ENCODE results near the gene OSBPL2. TPM values are rescaled to one million over a fixed set of nuclear protein-coding genes. Genes with fewer than 3 reads are reported as not detected.

The OSBPL2 gene
- total and polyA plus RNA-seq, 4 donors, result 9.9 to 19.7 (median 12.3) TPM

DNA sequence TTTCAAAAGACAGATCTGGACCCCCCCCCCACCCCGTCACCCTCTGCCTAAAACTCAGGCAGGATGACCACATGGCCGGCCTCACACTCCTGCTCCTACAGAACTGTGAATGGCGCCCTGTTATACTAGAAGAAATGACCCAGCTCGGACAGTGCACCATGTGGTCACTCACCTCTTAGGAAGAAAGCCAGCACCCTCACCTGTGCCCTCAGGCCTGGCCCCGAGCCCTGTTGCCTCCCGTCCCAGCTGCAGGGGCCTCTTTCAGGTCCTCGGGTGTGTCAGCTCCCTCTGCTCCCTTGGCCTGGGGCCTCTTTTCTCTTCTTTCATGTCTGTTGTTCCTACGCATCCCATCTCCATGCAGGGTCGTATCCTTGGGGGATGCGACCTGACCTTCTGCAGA lies 23.7 kb downstream of the OSBPL2 start:
- no peak for DNase-seq (ENCODE audit: low spot score)
- peaks cover 0 to 4% (median 0%) of the 10 kb centered on the region in 4 donors for H3K4me1 ChIP-seq (ENCODE audit: control insufficient read depth in 4 of 4, insufficient read depth in 4 of 4, low read length in 3 of 4)
- no peak for TF ChIP-seq RXRA (IDR thresholded peaks at IDR 0.05)
- TF ChIP-seq, protein P1, sequence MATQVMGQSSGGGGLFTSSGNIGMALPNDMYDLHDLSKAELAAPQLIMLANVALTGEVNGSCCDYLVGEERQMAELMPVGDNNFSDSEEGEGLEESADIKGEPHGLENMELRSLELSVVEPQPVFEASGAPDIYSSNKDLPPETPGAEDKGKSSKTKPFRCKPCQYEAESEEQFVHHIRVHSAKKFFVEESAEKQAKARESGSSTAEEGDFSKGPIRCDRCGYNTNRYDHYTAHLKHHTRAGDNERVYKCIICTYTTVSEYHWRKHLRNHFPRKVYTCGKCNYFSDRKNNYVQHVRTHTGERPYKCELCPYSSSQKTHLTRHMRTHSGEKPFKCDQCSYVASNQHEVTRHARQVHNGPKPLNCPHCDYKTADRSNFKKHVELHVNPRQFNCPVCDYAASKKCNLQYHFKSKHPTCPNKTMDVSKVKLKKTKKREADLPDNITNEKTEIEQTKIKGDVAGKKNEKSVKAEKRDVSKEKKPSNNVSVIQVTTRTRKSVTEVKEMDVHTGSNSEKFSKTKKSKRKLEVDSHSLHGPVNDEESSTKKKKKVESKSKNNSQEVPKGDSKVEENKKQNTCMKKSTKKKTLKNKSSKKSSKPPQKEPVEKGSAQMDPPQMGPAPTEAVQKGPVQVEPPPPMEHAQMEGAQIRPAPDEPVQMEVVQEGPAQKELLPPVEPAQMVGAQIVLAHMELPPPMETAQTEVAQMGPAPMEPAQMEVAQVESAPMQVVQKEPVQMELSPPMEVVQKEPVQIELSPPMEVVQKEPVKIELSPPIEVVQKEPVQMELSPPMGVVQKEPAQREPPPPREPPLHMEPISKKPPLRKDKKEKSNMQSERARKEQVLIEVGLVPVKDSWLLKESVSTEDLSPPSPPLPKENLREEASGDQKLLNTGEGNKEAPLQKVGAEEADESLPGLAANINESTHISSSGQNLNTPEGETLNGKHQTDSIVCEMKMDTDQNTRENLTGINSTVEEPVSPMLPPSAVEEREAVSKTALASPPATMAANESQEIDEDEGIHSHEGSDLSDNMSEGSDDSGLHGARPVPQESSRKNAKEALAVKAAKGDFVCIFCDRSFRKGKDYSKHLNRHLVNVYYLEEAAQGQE (IDR thresholded peaks at IDR 0.05), result no peak
- TF ChIP-seq JUND (IDR thresholded peaks at IDR 0.05), result no peak
- TF ChIP-seq HNF4G (IDR thresholded peaks at IDR 0.05), result no peak
- H3K27me3 ChIP-seq (ENCODE audit: control insufficient read depth in 4 of 4, insufficient read depth in 4 of 4, low read length in 3 of 4), result no peaks in the 10 kb centered on the region
- 86% methylated on average over 10 of the region's 10 CpGs for WGBS
- H3K9me3 ChIP-seq (ENCODE audit: control insufficient read depth in 4 of 4, low read length in 3 of 4), result no peaks in the 10 kb centered on the region
- H3K9ac ChIP-seq (ENCODE audit: low read depth in 1 of 2, low read length in 2 of 2), result no peak overlapping the region
- no peak overlapping the region for H3K27ac ChIP-seq (ENCODE audit: low read depth in 1 of 2, low read length in 2 of 2)
- peaks cover 1 to 55% (median 27%) of the 10 kb centered on the region in 4 donors for H3K36me3 ChIP-seq (ENCODE audit: control insufficient read depth in 4 of 4, insufficient read depth in 3 of 4, low read depth in 1 of 4, low read length in 3 of 4)
- no peak overlapping the region for H3K4me3 ChIP-seq (ENCODE audit: low read depth in 1 of 3, low read length in 3 of 3)

DNA sequence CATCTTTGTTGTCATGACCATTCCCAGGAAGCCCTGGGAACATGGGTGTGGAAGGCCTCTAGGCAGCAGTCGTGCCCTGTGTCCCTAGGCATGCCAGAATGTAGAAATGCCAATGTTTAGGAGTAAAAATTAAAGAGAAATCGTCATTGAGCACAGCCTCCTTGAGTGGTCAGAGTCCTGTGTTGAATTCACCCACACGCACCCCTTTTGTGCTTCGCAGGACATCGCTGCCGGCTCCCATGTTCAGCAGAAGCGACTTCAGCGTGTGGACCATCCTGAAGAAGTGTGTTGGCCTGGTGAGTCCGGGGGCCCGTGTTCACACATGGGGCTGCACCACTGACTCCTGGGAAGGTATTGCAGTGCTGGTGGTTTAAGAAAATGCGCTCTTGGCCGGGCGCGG lies 25.1 kb downstream of the OSBPL2 start:
- peaks cover 0 to 51% (median 26%) of the 10 kb centered on the region in 4 donors for H3K36me3 ChIP-seq (ENCODE audit: control insufficient read depth in 4 of 4, insufficient read depth in 3 of 4, low read depth in 1 of 4, low read length in 3 of 4)
- no peaks in the 10 kb centered on the region for H3K27me3 ChIP-seq (ENCODE audit: control insufficient read depth in 4 of 4, insufficient read depth in 4 of 4, low read length in 3 of 4)
- H3K9ac ChIP-seq (ENCODE audit: low read depth in 1 of 2, low read length in 2 of 2), result no peak overlapping the region
- peaks cover 0 to 6% (median 0%) of the 10 kb centered on the region in 4 donors for H3K4me1 ChIP-seq (ENCODE audit: control insufficient read depth in 4 of 4, insufficient read depth in 4 of 4, low read length in 3 of 4)
- TF ChIP-seq, protein P2, sequence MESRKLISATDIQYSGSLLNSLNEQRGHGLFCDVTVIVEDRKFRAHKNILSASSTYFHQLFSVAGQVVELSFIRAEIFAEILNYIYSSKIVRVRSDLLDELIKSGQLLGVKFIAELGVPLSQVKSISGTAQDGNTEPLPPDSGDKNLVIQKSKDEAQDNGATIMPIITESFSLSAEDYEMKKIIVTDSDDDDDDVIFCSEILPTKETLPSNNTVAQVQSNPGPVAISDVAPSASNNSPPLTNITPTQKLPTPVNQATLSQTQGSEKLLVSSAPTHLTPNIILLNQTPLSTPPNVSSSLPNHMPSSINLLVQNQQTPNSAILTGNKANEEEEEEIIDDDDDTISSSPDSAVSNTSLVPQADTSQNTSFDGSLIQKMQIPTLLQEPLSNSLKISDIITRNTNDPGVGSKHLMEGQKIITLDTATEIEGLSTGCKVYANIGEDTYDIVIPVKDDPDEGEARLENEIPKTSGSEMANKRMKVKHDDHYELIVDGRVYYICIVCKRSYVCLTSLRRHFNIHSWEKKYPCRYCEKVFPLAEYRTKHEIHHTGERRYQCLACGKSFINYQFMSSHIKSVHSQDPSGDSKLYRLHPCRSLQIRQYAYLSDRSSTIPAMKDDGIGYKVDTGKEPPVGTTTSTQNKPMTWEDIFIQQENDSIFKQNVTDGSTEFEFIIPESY (IDR thresholded peaks at IDR 0.05), result no peak
- TF ChIP-seq RXRA (IDR thresholded peaks at IDR 0.05), result no peak
- TF ChIP-seq, protein P3, sequence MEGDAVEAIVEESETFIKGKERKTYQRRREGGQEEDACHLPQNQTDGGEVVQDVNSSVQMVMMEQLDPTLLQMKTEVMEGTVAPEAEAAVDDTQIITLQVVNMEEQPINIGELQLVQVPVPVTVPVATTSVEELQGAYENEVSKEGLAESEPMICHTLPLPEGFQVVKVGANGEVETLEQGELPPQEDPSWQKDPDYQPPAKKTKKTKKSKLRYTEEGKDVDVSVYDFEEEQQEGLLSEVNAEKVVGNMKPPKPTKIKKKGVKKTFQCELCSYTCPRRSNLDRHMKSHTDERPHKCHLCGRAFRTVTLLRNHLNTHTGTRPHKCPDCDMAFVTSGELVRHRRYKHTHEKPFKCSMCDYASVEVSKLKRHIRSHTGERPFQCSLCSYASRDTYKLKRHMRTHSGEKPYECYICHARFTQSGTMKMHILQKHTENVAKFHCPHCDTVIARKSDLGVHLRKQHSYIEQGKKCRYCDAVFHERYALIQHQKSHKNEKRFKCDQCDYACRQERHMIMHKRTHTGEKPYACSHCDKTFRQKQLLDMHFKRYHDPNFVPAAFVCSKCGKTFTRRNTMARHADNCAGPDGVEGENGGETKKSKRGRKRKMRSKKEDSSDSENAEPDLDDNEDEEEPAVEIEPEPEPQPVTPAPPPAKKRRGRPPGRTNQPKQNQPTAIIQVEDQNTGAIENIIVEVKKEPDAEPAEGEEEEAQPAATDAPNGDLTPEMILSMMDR (IDR thresholded peaks at IDR 0.05; ENCODE audit: low read depth, low read length, missing input control), result no peak
- TF ChIP-seq, protein P4, sequence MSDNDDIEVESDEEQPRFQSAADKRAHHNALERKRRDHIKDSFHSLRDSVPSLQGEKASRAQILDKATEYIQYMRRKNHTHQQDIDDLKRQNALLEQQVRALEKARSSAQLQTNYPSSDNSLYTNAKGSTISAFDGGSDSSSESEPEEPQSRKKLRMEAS (IDR thresholded peaks at IDR 0.05), result no peak
- TF ChIP-seq EGR1 (IDR thresholded peaks at IDR 0.05; ENCODE audit: low read depth in 2 of 2), result no peak
- TF ChIP-seq, protein P5, sequence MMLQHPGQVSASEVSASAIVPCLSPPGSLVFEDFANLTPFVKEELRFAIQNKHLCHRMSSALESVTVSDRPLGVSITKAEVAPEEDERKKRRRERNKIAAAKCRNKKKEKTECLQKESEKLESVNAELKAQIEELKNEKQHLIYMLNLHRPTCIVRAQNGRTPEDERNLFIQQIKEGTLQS (IDR thresholded peaks at IDR 0.05), result no peak
- no peak for TF ChIP-seq HNF4G (IDR thresholded peaks at IDR 0.05)
- TF ChIP-seq YY1 (IDR thresholded peaks at IDR 0.05), result no peak
- no peak for TF ChIP-seq NR2F2 (IDR thresholded peaks at IDR 0.05)
- H3K27ac ChIP-seq (ENCODE audit: low read depth in 1 of 2, low read length in 2 of 2), result no peak overlapping the region
- 96% methylated on average over 14 of the region's 14 CpGs for WGBS
- DNase-seq (ENCODE audit: low spot score), result no peak
- H3K9me3 ChIP-seq (ENCODE audit: control insufficient read depth in 4 of 4, low read length in 3 of 4), result no peaks in the 10 kb centered on the region
- H3K4me3 ChIP-seq (ENCODE audit: low read depth in 1 of 3, low read length in 3 of 3), result no peak overlapping the region

Measured in liver (tissue), 9 donors.